ENCODE data around the gene PPM1E. TPM values are rescaled to one million over a fixed set of nuclear protein-coding genes. Genes with fewer than 3 reads are reported as not detected.

The PPM1E gene
- polyA plus RNA-seq, 1 donor from 2014 or later: 39.5 TPM

Small RNA genes within 50 kb of the gene (small RNA-seq; reads per million reads assigned to genes)
- gene AC025521.1 (0 reads per million in 3 experiments), gene RF00017 (0 reads per million in 3 experiments), gene RNU6-518P (0 reads per million in 3 experiments)

Other genes starting within 250 kb of the PPM1E start
- 124 and 137 TPM in 2 replicates for gene MTMR4, start 241.2 kb upstream of the PPM1E start, polyA plus RNA-seq
- gene TEX14, start 63.8 kb upstream of the PPM1E start, polyA plus RNA-seq: 0.90 and 1.4 TPM in 2 replicates
- 17.8 and 25.1 TPM in 2 replicates for gene RAD51C, start 63.3 kb upstream of the PPM1E start, polyA plus RNA-seq